ENCODE results near the gene XXYLT1. TPM values are rescaled to one million over a fixed set of nuclear protein-coding genes. Genes with fewer than 3 reads are reported as not detected.

XXYLT1 gene
- total RNA-seq, 1 experiment from 2014 or later: 7.3 TPM

GRCh38 chr3:195249858-195250464 lies 21.0 kb downstream of the XXYLT1 start:
- H3K4me1 ChIP-seq (ENCODE audit: low read length): peaks cover 3% of the 10 kb centered on the region; the same call in 1 of the 2 replicates
- H3K9ac ChIP-seq (ENCODE audit: low read length): no peak overlapping the region
- no peaks in the 10 kb centered on the region for H3K79me2 ChIP-seq (ENCODE audit: low read length)
- no peak overlapping the region for H3K4me3 ChIP-seq (ENCODE audit: low read length)
- H2AFZ ChIP-seq (ENCODE audit: low read length): no peak overlapping the region
- peaks cover 37% of the 10 kb centered on the region for H4K20me1 ChIP-seq (ENCODE audit: insufficient read depth, low read depth, low read length)
- H3K4me2 ChIP-seq (ENCODE audit: low read depth, low read length, poor library complexity, severe bottlenecking): no peak overlapping the region
- H3K27ac ChIP-seq (ENCODE audit: low read length): no peak overlapping the region
- H3K9me2 ChIP-seq (replicated peaks; ENCODE audit: insufficient read depth, low read length): no peaks in the 10 kb centered on the region
- H3K27me3 ChIP-seq (ENCODE audit: low read length): no peaks in the 10 kb centered on the region
- no peaks in the 10 kb centered on the region for H3K9me3 ChIP-seq (ENCODE audit: low read length)
- no peak for DNase-seq
- no peaks in the 10 kb centered on the region for H3K36me3 ChIP-seq (ENCODE audit: insufficient read depth, low read length)

DNA sequence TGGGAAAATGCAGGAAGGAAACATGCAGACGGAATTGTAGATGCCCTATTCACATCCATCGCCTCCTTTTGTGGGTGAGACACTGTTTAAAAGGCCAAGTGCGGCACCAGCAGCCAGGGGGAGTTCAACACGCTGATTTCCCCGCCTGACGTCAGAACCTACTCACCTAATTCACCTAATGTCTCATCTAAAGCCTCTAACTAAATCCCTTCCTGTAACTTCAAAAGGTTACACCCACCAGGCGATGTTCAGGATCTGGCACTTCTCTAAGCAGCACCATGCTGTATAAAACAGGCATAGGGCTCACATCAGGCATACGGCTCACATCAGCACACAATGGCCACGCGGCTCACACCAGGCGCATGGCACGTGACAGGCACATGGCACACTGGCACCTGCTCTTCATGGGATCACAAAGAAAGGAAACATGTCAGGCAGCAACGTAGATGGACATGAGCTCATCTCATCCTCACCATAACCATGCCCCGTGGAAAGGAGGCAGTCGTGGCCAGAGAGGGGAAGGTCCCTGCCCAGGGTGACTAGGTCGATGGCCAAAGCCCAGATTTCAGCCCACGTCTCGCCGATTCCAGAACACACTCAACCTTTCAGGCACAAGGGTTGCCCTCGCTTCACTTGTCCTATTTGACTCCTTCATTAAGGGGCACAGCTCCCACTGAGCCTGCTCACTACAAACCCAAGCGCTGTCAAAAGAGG lies 21.7 kb downstream of the XXYLT1 start:
- Histone ChIP-seq H3K9ac (ENCODE audit: low read length) (no peak overlapping the region), H3K4me1 (ENCODE audit: low read length) (peaks cover 3% of the 10 kb centered on the region; the same call in 1 of the 2 replicates), H3K9me2 (replicated peaks; ENCODE audit: insufficient read depth, low read length) (no peaks in the 10 kb centered on the region), H3K4me3 (ENCODE audit: low read length) (no peak overlapping the region), H4K20me1 (ENCODE audit: insufficient read depth, low read depth, low read length) (peaks cover 30% of the 10 kb centered on the region), H3K79me2 (ENCODE audit: low read length) (no peaks in the 10 kb centered on the region), H3K36me3 (ENCODE audit: insufficient read depth, low read length) (no peaks in the 10 kb centered on the region), H3K27me3 (ENCODE audit: low read length) (no peaks in the 10 kb centered on the region), H2AFZ (ENCODE audit: low read length) (no peak overlapping the region), H3K4me2 (ENCODE audit: low read depth, low read length, poor library complexity, severe bottlenecking) (no peak overlapping the region), H3K9me3 (ENCODE audit: low read length) (no peaks in the 10 kb centered on the region), H3K27ac (ENCODE audit: low read length) (no peak overlapping the region)
- no peak for DNase-seq

DNA sequence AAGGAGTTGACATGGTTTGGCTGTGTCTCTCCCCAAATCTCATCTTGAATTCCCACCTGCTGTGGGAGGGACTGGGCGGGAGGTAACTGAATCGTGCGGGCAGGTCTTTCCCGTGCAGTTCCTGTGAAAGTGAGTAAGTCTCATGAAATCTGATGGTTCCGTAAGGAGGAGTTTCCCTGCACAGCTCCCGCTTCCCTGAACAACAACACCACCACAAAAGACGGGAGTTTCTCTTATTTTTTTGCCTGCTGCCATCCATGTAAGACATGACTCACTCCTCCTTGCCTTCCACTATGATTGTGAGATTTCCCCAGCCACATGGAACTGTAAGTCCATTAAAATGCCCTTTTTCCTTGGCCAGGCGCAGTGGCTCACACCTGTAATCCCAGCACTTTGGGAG lies 22.7 kb downstream of the XXYLT1 start:
- no peak overlapping the region for H3K4me3 ChIP-seq (ENCODE audit: low read length)
- H2AFZ ChIP-seq (ENCODE audit: low read length): no peak overlapping the region
- no peak overlapping the region for H3K27ac ChIP-seq (ENCODE audit: low read length)
- H3K4me2 ChIP-seq (ENCODE audit: low read depth, low read length, poor library complexity, severe bottlenecking): no peak overlapping the region
- no peaks in the 10 kb centered on the region for H3K9me2 ChIP-seq (replicated peaks; ENCODE audit: insufficient read depth, low read length)
- H3K27me3 ChIP-seq (ENCODE audit: low read length): no peaks in the 10 kb centered on the region
- H3K79me2 ChIP-seq (ENCODE audit: low read length): no peaks in the 10 kb centered on the region
- H3K4me1 ChIP-seq (ENCODE audit: low read length): peaks cover 3% of the 10 kb centered on the region; the same call in 1 of the 2 replicates
- H3K9me3 ChIP-seq (ENCODE audit: low read length): no peaks in the 10 kb centered on the region
- H3K9ac ChIP-seq (ENCODE audit: low read length): no peak overlapping the region
- no peaks in the 10 kb centered on the region for H3K36me3 ChIP-seq (ENCODE audit: insufficient read depth, low read length)
- DNase-seq: no peak
- peaks cover 31% of the 10 kb centered on the region for H4K20me1 ChIP-seq (ENCODE audit: insufficient read depth, low read depth, low read length)

GRCh38 chr3:195247863-195248189 lies 23.1 kb downstream of the XXYLT1 start:
- Histone ChIP-seq H3K27me3 (ENCODE audit: low read length) (no peaks in the 10 kb centered on the region), H2AFZ (ENCODE audit: low read length) (no peak overlapping the region), H3K4me1 (ENCODE audit: low read length) (no peaks in the 10 kb centered on the region), H3K36me3 (ENCODE audit: insufficient read depth, low read length) (no peaks in the 10 kb centered on the region), H4K20me1 (ENCODE audit: insufficient read depth, low read depth, low read length) (peaks cover 31% of the 10 kb centered on the region), H3K27ac (ENCODE audit: low read length) (no peak overlapping the region), H3K9me3 (ENCODE audit: low read length) (no peaks in the 10 kb centered on the region), H3K4me3 (ENCODE audit: low read length) (no peak overlapping the region), H3K79me2 (ENCODE audit: low read length) (no peaks in the 10 kb centered on the region), H3K4me2 (ENCODE audit: low read depth, low read length, poor library complexity, severe bottlenecking) (no peak overlapping the region), H3K9me2 (replicated peaks; ENCODE audit: insufficient read depth, low read length) (no peaks in the 10 kb centered on the region), H3K9ac (ENCODE audit: low read length) (no peak overlapping the region)
- peak; percentile 73 for DNase-seq

- no peaks in the 10 kb centered on the region for H3K27me3 ChIP-seq (ENCODE audit: low read length)
- H3K36me3 ChIP-seq (ENCODE audit: insufficient read depth, low read length): no peaks in the 10 kb centered on the region
- no peak for DNase-seq
- H4K20me1 ChIP-seq (ENCODE audit: insufficient read depth, low read depth, low read length): peaks cover 34% of the 10 kb centered on the region
- no peak overlapping the region for H2AFZ ChIP-seq (ENCODE audit: low read length)
- H3K79me2 ChIP-seq (ENCODE audit: low read length): no peaks in the 10 kb centered on the region
- no peaks in the 10 kb centered on the region for H3K9me3 ChIP-seq (ENCODE audit: low read length)
- H3K4me3 ChIP-seq (ENCODE audit: low read length): no peak overlapping the region
- no peaks in the 10 kb centered on the region for H3K9me2 ChIP-seq (replicated peaks; ENCODE audit: insufficient read depth, low read length)
- H3K9ac ChIP-seq (ENCODE audit: low read length): no peak overlapping the region
- H3K27ac ChIP-seq (ENCODE audit: low read length): no peak overlapping the region
- no peaks in the 10 kb centered on the region for H3K4me1 ChIP-seq (ENCODE audit: low read length)
- no peak overlapping the region for H3K4me2 ChIP-seq (ENCODE audit: low read depth, low read length, poor library complexity, severe bottlenecking)
Observed at GRCh38 chr3:195247086-195247862, 23.7 kb downstream of the XXYLT1 start.

DNA sequence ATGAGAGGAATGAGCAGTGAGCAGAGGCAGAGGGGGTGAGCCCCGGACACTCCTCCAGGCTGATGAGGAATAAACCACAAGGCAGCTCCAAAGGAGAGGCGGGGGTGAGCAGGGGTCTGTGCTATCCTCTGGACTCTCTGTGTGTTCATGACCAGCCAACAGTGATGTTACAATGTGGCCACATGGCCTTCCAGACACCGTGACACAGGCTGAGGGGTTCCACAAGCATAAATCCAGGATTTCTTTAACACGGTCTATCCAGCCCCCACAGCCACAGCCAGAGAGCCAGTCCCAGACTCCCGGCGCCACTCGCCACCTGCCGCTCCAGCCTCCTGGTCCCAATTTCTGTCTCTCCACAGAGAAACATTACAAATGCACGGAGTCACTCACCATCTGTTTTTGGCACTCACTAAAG lies 24.4 kb downstream of the XXYLT1 start:
- H3K79me2 ChIP-seq (ENCODE audit: low read length): no peaks in the 10 kb centered on the region
- H3K9me3 ChIP-seq (ENCODE audit: low read length): no peaks in the 10 kb centered on the region
- H3K4me3 ChIP-seq (ENCODE audit: low read length): no peak overlapping the region
- no peak for DNase-seq
- no peak overlapping the region for H2AFZ ChIP-seq (ENCODE audit: low read length)
- H3K27me3 ChIP-seq (ENCODE audit: low read length): no peaks in the 10 kb centered on the region
- H3K36me3 ChIP-seq (ENCODE audit: insufficient read depth, low read length): no peaks in the 10 kb centered on the region
- no peak overlapping the region for H3K27ac ChIP-seq (ENCODE audit: low read length)
- H4K20me1 ChIP-seq (ENCODE audit: insufficient read depth, low read depth, low read length): peaks cover 35% of the 10 kb centered on the region
- H3K9ac ChIP-seq (ENCODE audit: low read length): no peak overlapping the region
- no peaks in the 10 kb centered on the region for H3K9me2 ChIP-seq (replicated peaks; ENCODE audit: insufficient read depth, low read length)
- no peaks in the 10 kb centered on the region for H3K4me1 ChIP-seq (ENCODE audit: low read length)
- H3K4me2 ChIP-seq (ENCODE audit: low read depth, low read length, poor library complexity, severe bottlenecking): no peak overlapping the region

- H3K9ac ChIP-seq (ENCODE audit: low read length): no peak overlapping the region
- no peak for DNase-seq
Observed at GRCh38 chr3:195245531-195245951, 25.4 kb downstream of the XXYLT1 start.

More at GRCh38 chr3:195245531-195245951, 25.4 kb downstream of the XXYLT1 start:
- Histone ChIP-seq H3K36me3 (ENCODE audit: insufficient read depth, low read length) (no peaks in the 10 kb centered on the region), H3K9me2 (replicated peaks; ENCODE audit: insufficient read depth, low read length) (no peaks in the 10 kb centered on the region), H3K9me3 (ENCODE audit: low read length) (no peaks in the 10 kb centered on the region), H3K79me2 (ENCODE audit: low read length) (no peaks in the 10 kb centered on the region), H3K4me1 (ENCODE audit: low read length) (no peaks in the 10 kb centered on the region), H4K20me1 (ENCODE audit: insufficient read depth, low read depth, low read length) (peaks cover 34% of the 10 kb centered on the region; the same call in 1 of the 2 replicates), H3K4me3 (ENCODE audit: low read length) (no peak overlapping the region), H3K27ac (ENCODE audit: low read length) (no peak overlapping the region), H2AFZ (ENCODE audit: low read length) (no peak overlapping the region), H3K27me3 (ENCODE audit: low read length) (no peaks in the 10 kb centered on the region), H3K4me2 (ENCODE audit: low read depth, low read length, poor library complexity, severe bottlenecking) (no peak overlapping the region)
